ENCODE data around the gene MIX23. TPM values are rescaled to one million over a fixed set of nuclear protein-coding genes. Genes with fewer than 3 reads are reported as not detected.

Gene MIX23
- total RNA-seq, 1 experiment from 2014 or later, result 75.3 TPM

DNA sequence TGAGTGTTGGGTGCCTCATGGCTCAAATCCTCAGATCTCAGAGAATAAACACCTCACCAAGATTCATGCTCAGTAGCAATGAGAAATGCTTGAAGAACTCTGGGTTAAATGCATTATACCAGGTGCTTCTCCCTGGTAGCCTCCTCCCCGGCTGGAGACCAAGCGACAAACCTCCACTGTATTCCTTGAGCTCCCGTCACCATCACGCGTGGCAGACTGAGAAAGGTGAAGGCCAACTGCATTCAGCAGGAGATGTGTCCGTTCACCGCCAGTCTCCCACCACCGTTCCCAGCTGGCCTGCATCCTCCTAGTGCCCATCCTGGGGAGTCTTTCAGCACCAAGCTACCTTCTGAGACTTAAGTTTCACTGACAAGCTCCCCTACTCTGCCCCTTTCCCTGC is 50.5 kb downstream of the MIX23 start:
- ChIA-PET POLR2A (ENCODE audit: low non-redundant PET) (no interaction called here), CTCF (no interaction called here)
- Histone ChIP-seq H3K4me3 (ENCODE audit: low read depth, low read length, poor library complexity, severe bottlenecking) (no peak overlapping the region), H3K9me3 (ENCODE audit: low read depth, low read length, poor library complexity, severe bottlenecking) (no peaks in the 10 kb centered on the region), H3K27me3 (replicated peaks; ENCODE audit: insufficient read depth, low read depth, low read length, poor library complexity) (no peaks in the 10 kb centered on the region), H3K36me3 (ENCODE audit: insufficient read depth, low read length, poor library complexity, severe bottlenecking) (no peaks in the 10 kb centered on the region), H3K4me1 (ENCODE audit: insufficient read depth, low read length, poor library complexity, severe bottlenecking) (no peaks in the 10 kb centered on the region), H3K27ac (ENCODE audit: low read depth, low read length, poor library complexity, severe bottlenecking) (no peak overlapping the region)
- TF ChIP-seq EZH2 (IDR thresholded peaks at IDR 0.05; ENCODE audit: borderline replicate concordance, low read depth, low read length, poor library complexity, severe bottlenecking), result no peak
- TF ChIP-seq, protein P1, sequence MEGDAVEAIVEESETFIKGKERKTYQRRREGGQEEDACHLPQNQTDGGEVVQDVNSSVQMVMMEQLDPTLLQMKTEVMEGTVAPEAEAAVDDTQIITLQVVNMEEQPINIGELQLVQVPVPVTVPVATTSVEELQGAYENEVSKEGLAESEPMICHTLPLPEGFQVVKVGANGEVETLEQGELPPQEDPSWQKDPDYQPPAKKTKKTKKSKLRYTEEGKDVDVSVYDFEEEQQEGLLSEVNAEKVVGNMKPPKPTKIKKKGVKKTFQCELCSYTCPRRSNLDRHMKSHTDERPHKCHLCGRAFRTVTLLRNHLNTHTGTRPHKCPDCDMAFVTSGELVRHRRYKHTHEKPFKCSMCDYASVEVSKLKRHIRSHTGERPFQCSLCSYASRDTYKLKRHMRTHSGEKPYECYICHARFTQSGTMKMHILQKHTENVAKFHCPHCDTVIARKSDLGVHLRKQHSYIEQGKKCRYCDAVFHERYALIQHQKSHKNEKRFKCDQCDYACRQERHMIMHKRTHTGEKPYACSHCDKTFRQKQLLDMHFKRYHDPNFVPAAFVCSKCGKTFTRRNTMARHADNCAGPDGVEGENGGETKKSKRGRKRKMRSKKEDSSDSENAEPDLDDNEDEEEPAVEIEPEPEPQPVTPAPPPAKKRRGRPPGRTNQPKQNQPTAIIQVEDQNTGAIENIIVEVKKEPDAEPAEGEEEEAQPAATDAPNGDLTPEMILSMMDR (conservative IDR thresholded peaks at IDR 0.05; ENCODE audit: low read depth, low read length), result no peak
- no TSS peak for BruUV-seq (replicated peaks)
- intact Hi-C loops (cut with micrococcal nuclease; ENCODE audit: unreplicated experiment), result no loop called here
- DNase-seq (ENCODE audit: low spot score), result no peak

DNA sequence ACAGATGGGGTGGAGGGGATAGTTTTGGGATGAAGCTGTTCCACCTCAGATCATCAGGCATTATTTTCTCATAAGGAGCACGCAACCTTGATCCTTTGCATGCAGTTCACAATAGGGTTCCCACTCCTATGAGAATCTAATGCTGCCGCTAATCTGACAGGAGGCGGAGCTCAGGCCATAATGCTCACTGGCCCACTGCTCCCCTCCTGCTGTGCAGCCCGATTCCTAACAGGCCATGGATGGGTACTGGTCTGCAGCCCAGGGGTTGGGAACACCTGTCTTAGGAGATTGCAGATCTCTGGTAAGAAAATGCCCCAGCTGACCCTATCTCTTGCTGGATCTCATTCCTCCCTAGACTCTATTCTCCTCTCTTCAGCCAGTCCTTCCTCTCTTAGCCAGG is 51.1 kb downstream of the MIX23 start:
- no peaks in the 10 kb centered on the region for H3K4me1 ChIP-seq (ENCODE audit: insufficient read depth, low read length, poor library complexity, severe bottlenecking)
- CTCF ChIA-PET, result no interaction called here
- DNase-seq (ENCODE audit: low spot score), result no peak
- no peaks in the 10 kb centered on the region for H3K9me3 ChIP-seq (ENCODE audit: low read depth, low read length, poor library complexity, severe bottlenecking)
- TF ChIP-seq EZH2 (IDR thresholded peaks at IDR 0.05; ENCODE audit: borderline replicate concordance, low read depth, low read length, poor library complexity, severe bottlenecking), result no peak
- TF ChIP-seq, protein P1 (conservative IDR thresholded peaks at IDR 0.05; ENCODE audit: low read depth, low read length), result no peak
- H3K4me3 ChIP-seq (ENCODE audit: low read depth, low read length, poor library complexity, severe bottlenecking), result no peak overlapping the region
- H3K36me3 ChIP-seq (ENCODE audit: insufficient read depth, low read length, poor library complexity, severe bottlenecking), result no peaks in the 10 kb centered on the region
- no TSS peak for BruUV-seq (replicated peaks)
- no peaks in the 10 kb centered on the region for H3K27me3 ChIP-seq (replicated peaks; ENCODE audit: insufficient read depth, low read depth, low read length, poor library complexity)
- intact Hi-C loops (cut with micrococcal nuclease; ENCODE audit: unreplicated experiment), result no loop called here
- H3K27ac ChIP-seq (ENCODE audit: low read depth, low read length, poor library complexity, severe bottlenecking), result no peak overlapping the region
- POLR2A ChIA-PET (ENCODE audit: low non-redundant PET), result no interaction called here

DNA sequence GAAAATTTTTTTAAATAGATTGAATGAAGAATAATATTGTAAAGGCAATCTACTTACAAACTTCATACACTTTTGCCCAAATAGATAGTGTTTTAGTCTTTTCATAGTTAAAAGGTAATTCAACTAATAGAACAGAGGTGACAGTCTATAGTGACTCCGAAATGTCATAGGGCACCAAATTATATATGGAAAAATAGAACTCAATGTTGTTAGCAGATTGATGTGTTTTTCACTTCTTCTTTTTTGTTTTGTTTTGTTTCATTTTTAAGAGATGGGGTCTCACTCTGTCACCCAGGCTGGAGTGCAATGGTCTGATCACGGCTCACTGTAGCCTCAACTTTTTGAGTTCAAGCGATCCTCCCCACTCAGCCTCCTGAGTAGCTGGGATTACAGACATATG is 57.3 kb downstream of the MIX23 start:
- no peak for DNase-seq (ENCODE audit: low spot score)
- Histone ChIP-seq H3K9me3 (ENCODE audit: low read depth, low read length, poor library complexity, severe bottlenecking) (no peaks in the 10 kb centered on the region), H3K27me3 (replicated peaks; ENCODE audit: insufficient read depth, low read depth, low read length, poor library complexity) (no peaks in the 10 kb centered on the region), H3K27ac (ENCODE audit: low read depth, low read length, poor library complexity, severe bottlenecking) (no peak overlapping the region), H3K36me3 (ENCODE audit: insufficient read depth, low read length, poor library complexity, severe bottlenecking) (no peaks in the 10 kb centered on the region), H3K4me3 (ENCODE audit: low read depth, low read length, poor library complexity, severe bottlenecking) (no peak overlapping the region), H3K4me1 (ENCODE audit: insufficient read depth, low read length, poor library complexity, severe bottlenecking) (no peaks in the 10 kb centered on the region)
- no peak for TF ChIP-seq EZH2 (IDR thresholded peaks at IDR 0.05; ENCODE audit: borderline replicate concordance, low read depth, low read length, poor library complexity, severe bottlenecking)
- TF ChIP-seq, protein P1 (conservative IDR thresholded peaks at IDR 0.05; ENCODE audit: low read depth, low read length), result no peak
- POLR2A ChIA-PET (ENCODE audit: low non-redundant PET), result no interaction called here
- CTCF ChIA-PET, result no interaction called here
- BruUV-seq (replicated peaks), result no TSS peak
- intact Hi-C loops (cut with micrococcal nuclease; ENCODE audit: unreplicated experiment), result no loop called here
